DOHH2 (cell line): ENCODE data around the gene PICK1.

ENCODE experiments used
- H3F3A ChIP-seq: fragments of 200-600 bp; sonication (generic), shearing (Covaris generic); 2 replicates; pipeline ENCODE4 v1.6.0; 2016; ENCODE audit warnings: antibody characterized with exemption, mild to moderate bottlenecking; ENCODE audit not compliant: control insufficient read depth, insufficient read depth
- H3K27ac ChIP-seq: fragments of 200-600 bp; sonication (generic); 2 replicates; pipeline ENCODE4 v1.5.1; 2014; ENCODE audit warnings: low read depth, mild to moderate bottlenecking, low read length, moderate library complexity
- H3K27me3 ChIP-seq: fragments of 200-600 bp; sonication (generic); 2 replicates; pipeline ENCODE4 v1.6.1; 2014; ENCODE audit warnings: mild to moderate bottlenecking, low read length, mixed read lengths; ENCODE audit not compliant: control insufficient read depth
- H3K36me3 ChIP-seq: fragments of 200-600 bp; sonication (generic); 2 replicates; pipeline ENCODE4 v1.6.1; 2014; ENCODE audit warnings: mild to moderate bottlenecking, low read length, moderate library complexity, mixed read lengths; ENCODE audit not compliant: control insufficient read depth
- H3K4me1 ChIP-seq: fragments of 200-600 bp; sonication (generic); 2 replicates; pipeline ENCODE4 v1.6.1; 2014; ENCODE audit warnings: mild to moderate bottlenecking, low read length, mixed read lengths; ENCODE audit not compliant: control insufficient read depth
- H3K4me2 ChIP-seq: fragments of 200-600 bp; sonication (generic); 2 replicates; pipeline ENCODE4 v1.6.0; 2014; ENCODE audit warnings: mild to moderate bottlenecking, low read length, moderate library complexity
- H3K4me3 ChIP-seq: fragments of 200-600 bp; sonication (generic); 2 replicates; pipeline ENCODE4 v1.5.1; 2014; ENCODE audit warnings: mild to moderate bottlenecking, low read length, mixed read lengths
- H3K79me2 ChIP-seq: fragments of 200-600 bp; sonication (generic); 2 replicates; pipeline ENCODE4 v1.6.1; 2014; ENCODE audit warnings: mild to moderate bottlenecking, low read length, mixed read lengths; ENCODE audit not compliant: control insufficient read depth
- H3K9me2 ChIP-seq: fragments of 200-600 bp; sonication (generic); replicated peaks from 2 replicates; pipeline ENCODE4 v1.6.1; 2014; ENCODE audit warnings: mild to moderate bottlenecking, low read length, mixed read lengths; ENCODE audit not compliant: control insufficient read depth
- H3K9me3 ChIP-seq: fragments of 200-600 bp; sonication (generic); 2 replicates; pipeline ENCODE4 v1.6.1; 2014; ENCODE audit warnings: antibody characterized with exemption, low read length, mixed read lengths; ENCODE audit not compliant: control insufficient read depth, insufficient read depth
- H4K20me1 ChIP-seq: fragments of 200-600 bp; sonication (generic); 2 replicates; pipeline ENCODE4 v1.6.0; 2014; ENCODE audit warnings: low read depth, mild to moderate bottlenecking, antibody characterized with exemption, low read length, moderate library complexity; ENCODE audit not compliant: control insufficient read depth, insufficient read depth
- CTCF ChIP-seq: fragments of 200-600 bp; sonication (generic); IDR thresholded peaks from one replicate; pipeline ENCODE4 v1.5.1; 2014; ENCODE audit warnings: antibody characterized with exemption, mild to moderate bottlenecking, low read depth, low read length; ENCODE audit not compliant: poor library complexity, severe bottlenecking
- EZH2phosphoT487 ChIP-seq: fragments of 200-600 bp; sonication (generic); IDR thresholded peaks from 2 replicates; pipeline ENCODE4 v1.6.1; 2017; ENCODE audit warnings: borderline replicate concordance, mild to moderate bottlenecking, antibody characterized with exemption, low read length, moderate library complexity, mixed read lengths

Gene PICK1

GRCh38 chr22:38027487-38027886, 29.7 kb upstream of the PICK1 start:
- H3K27ac ChIP-seq = no peak overlapping the region
- no peaks in the 10 kb centered on the region for H3K9me2 ChIP-seq
- H3K27me3 ChIP-seq = no peaks in the 10 kb centered on the region
- H3F3A ChIP-seq = no peaks in the 10 kb centered on the region
- no peaks in the 10 kb centered on the region for H3K9me3 ChIP-seq
- H3K36me3 ChIP-seq = no peaks in the 10 kb centered on the region
- H3K4me1 ChIP-seq = no peaks in the 10 kb centered on the region
- TF ChIP-seq EZH2phosphoT487 (no peak), CTCF (no peak)
- H4K20me1 ChIP-seq = no peaks in the 10 kb centered on the region
- no peaks in the 10 kb centered on the region for H3K79me2 ChIP-seq
- H3K4me2 ChIP-seq = no peak overlapping the region
- no peak overlapping the region for H3K4me3 ChIP-seq

DNA sequence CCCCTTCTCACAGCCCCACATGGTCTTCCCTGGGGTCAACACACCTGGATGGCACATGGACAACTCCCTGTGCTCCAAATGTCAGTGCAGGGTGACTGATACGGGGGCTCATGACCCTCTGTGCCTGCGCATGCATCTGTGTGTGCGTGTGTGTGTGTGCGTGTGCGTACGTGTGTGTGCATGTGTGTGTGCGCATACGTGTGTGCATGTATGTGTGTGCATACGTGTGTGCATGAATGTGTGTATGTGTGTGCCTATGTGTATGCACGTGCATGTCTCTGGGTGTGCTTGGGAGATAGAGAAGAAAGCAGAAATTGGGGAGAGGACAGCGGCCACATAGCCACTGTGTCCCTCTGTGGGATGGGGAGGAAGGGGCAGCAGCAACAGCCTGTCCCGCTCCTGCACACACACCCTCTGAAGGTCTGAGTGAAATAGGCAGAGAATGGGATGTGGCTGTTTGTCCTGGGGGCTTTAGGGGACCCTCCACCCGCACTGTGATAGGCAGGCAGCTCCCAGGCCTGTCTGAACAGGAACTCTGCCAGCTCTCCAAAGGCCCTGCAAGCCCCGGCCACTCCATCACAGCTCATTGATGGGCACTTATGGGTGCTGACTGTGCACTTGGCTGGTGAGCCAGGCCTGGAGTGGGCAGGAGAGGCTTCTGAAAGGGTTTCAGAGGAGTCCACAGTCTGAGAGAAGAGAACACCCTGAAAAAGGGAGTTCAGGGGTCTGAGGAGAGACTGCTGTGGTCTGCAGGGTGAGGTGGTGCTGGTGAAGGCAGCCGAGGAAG, 28.7 kb upstream of the PICK1 start:
- H3K4me3 ChIP-seq = no peak overlapping the region
- no peaks in the 10 kb centered on the region for H3F3A ChIP-seq
- TF ChIP-seq EZH2phosphoT487 (no peak), CTCF (no peak)

GRCh38 chr22:38029370-38029769, 27.8 kb upstream of the PICK1 start:
- Histone ChIP-seq H3K36me3 (no peaks in the 10 kb centered on the region), H4K20me1 (no peaks in the 10 kb centered on the region), H3K4me2 (no peak overlapping the region), H3K4me1 (peaks cover 10% of the 10 kb centered on the region), H3K79me2 (no peaks in the 10 kb centered on the region), H3K27me3 (no peaks in the 10 kb centered on the region), H3K27ac (no peak overlapping the region), H3F3A (no peaks in the 10 kb centered on the region), H3K9me2 (no peaks in the 10 kb centered on the region), H3K4me3 (no peak overlapping the region), H3K9me3 (no peaks in the 10 kb centered on the region)
- TF ChIP-seq CTCF (no peak), EZH2phosphoT487 (no peak)

More for the DNA sequence above, 28.7 kb upstream of the PICK1 start:
- 0 out of 2 replicates have a peak, but pooled peaks cover 3% of the 10 kb centered on the region for H3K4me1 ChIP-seq
- H4K20me1 ChIP-seq = no peaks in the 10 kb centered on the region
- H3K9me3 ChIP-seq = no peaks in the 10 kb centered on the region
- H3K27me3 ChIP-seq = no peaks in the 10 kb centered on the region
- no peaks in the 10 kb centered on the region for H3K79me2 ChIP-seq
- no peak overlapping the region for H3K4me2 ChIP-seq
- no peaks in the 10 kb centered on the region for H3K9me2 ChIP-seq
- H3K36me3 ChIP-seq = no peaks in the 10 kb centered on the region
- no peak overlapping the region for H3K27ac ChIP-seq
